Measurements from ENCODE around the gene ROS1. TPM values are rescaled to one million over a fixed set of nuclear protein-coding genes. Genes with fewer than 3 reads are reported as not detected.

Gene ROS1
- total and polyA plus RNA-seq, 10 of the 15 experiments (the other 5 are each of a cell fraction or from before 2014, with no cell fraction given): under 0.01 to 0.07 (median 0.03) TPM; not detected in 5

DNA sequence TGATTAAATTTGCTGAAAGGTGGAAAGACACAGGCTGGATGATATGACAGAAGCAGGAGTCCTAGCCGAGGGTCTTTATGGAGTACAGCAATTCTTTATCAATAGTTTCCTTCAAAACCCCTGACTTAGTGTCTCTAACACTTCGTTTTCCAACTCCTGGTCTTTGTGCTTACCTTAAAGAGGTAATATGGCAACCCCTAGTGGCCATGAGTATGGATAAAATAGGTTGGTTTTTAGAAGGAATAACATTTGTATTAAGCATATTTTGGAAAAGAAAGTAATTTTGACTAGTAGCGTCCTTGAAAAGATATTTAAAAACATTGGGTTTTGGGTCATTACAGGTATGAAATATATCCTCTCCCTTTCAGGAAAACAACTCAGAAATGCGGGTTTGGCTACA lies 108.5 kb downstream of the ROS1 start:
- ChIA-PET POLR2A (no interaction called here), RAD21 (ENCODE audit: unreplicated experiment) (no interaction called here), CTCF (interaction anchor here (1.8 kb wide), 1 partner anchor 342 kb away, joined by 4 read pairs; no protein-coding TSS in a partner anchor), SMC1A (ENCODE audit: uncharacterized antibody, unreplicated experiment) (no interaction called here)
- peak; percentile 58; the same call in 2 of the 3 replicates for ATAC-seq
- H3K27me3 ChIP-seq (replicated peaks in 1 of 2; ENCODE audit: control insufficient read depth in 2 of 2, insufficient read depth in 2 of 2, low read length in 1 of 2): no peaks in the 10 kb centered on the region
- no peak overlapping the region for H2AFZ ChIP-seq (ENCODE audit: control insufficient read depth, low read depth, low read length)
- H3K9me3 ChIP-seq (replicated peaks; ENCODE audit: control insufficient read depth, insufficient read depth, low read length): no peaks in the 10 kb centered on the region
- in situ Hi-C loops (cut with MboI) (loop anchor here (10.0 kb wide), 1 partner anchor 342 kb away; no protein-coding TSS in a partner anchor), intact Hi-C loops (cut with micrococcal nuclease; ENCODE audit: unreplicated experiment) (loop anchor here (2.0 kb wide), 1 partner anchor 344 kb away; no protein-coding TSS in a partner anchor)
- no peak for DNase-seq (ENCODE audit: low read depth, low spot score)
- 1% methylated on average over 4 of the region's 4 CpGs for WGBS (ENCODE audit: insufficient coverage, insufficient replicate concordance, low lambda C conversion rate, missing lambda C conversion rate)
- no peak overlapping the region for H3K4me2 ChIP-seq (ENCODE audit: control insufficient read depth, insufficient read depth)
- FAIRE-seq: no peak
- H3K4me3 ChIP-seq: no peak overlapping the region
- no peak overlapping the region for H3K9ac ChIP-seq (ENCODE audit: control insufficient read depth, insufficient read depth, low read length)
- H3K4me1 ChIP-seq (ENCODE audit: control insufficient read depth, insufficient read depth, low read length): no peaks in the 10 kb centered on the region
- no peaks in the 10 kb centered on the region for H3K36me3 ChIP-seq (ENCODE audit: control insufficient read depth in 2 of 2, insufficient read depth in 2 of 2, low read length in 1 of 2)
- H4K20me1 ChIP-seq (ENCODE audit: control insufficient read depth, insufficient read depth): no peaks in the 10 kb centered on the region
- no peak for TF ChIP-seq FOS (IDR thresholded peaks at IDR 0.05; ENCODE audit: borderline replicate concordance, extremely low read depth, insufficient read length)
- TF ChIP-seq RAD21 (IDR thresholded peaks at IDR 0.05; ENCODE audit: insufficient read depth, low read depth, low read length): peak; percentile 60
- TF ChIP-seq, protein P1, sequence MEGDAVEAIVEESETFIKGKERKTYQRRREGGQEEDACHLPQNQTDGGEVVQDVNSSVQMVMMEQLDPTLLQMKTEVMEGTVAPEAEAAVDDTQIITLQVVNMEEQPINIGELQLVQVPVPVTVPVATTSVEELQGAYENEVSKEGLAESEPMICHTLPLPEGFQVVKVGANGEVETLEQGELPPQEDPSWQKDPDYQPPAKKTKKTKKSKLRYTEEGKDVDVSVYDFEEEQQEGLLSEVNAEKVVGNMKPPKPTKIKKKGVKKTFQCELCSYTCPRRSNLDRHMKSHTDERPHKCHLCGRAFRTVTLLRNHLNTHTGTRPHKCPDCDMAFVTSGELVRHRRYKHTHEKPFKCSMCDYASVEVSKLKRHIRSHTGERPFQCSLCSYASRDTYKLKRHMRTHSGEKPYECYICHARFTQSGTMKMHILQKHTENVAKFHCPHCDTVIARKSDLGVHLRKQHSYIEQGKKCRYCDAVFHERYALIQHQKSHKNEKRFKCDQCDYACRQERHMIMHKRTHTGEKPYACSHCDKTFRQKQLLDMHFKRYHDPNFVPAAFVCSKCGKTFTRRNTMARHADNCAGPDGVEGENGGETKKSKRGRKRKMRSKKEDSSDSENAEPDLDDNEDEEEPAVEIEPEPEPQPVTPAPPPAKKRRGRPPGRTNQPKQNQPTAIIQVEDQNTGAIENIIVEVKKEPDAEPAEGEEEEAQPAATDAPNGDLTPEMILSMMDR (IDR thresholded peaks at IDR 0.05 in 2 of 3, conservative IDR thresholded peaks at IDR 0.05 in 1 of 3; ENCODE audit: control insufficient read depth in 2 of 3, extremely low read depth in 1 of 3, insufficient read depth in 1 of 3, low read depth in 3 of 3, low read length in 3 of 3): peak; percentile 25 to 40 (median 36); a peak in 2 of 6 replicates
- no TSS peak for BruUV-seq (replicated peaks)
- no peaks in the 10 kb centered on the region for H3K79me2 ChIP-seq (ENCODE audit: control insufficient read depth, insufficient read depth, low read length)
- no peak overlapping the region for H3K27ac ChIP-seq (ENCODE audit: control insufficient read depth, insufficient read depth)

DNA sequence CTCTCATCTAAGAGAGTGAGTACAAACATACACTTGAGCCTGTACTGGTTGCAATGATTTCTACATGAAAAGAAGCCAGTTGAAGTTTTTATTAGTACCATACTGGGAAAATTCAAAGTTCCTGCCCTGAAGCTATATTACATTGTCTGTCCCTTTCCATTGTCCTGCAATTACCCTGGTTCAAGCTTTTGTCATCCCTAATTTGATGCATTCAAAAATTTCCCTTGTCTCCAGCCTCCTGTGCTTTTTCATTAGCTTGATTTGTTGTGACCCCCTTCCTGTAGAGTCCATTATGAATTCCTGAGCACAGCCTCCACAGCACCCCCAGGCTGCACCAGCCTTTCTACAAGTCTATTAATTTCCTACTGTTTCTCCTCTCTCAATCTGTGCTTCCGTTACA lies 114.0 kb downstream of the ROS1 start:
- H3K4me2 ChIP-seq (ENCODE audit: control insufficient read depth, insufficient read depth): no peak overlapping the region
- no peaks in the 10 kb centered on the region for H3K9me3 ChIP-seq (replicated peaks; ENCODE audit: control insufficient read depth, insufficient read depth, low read length)
- H3K36me3 ChIP-seq (ENCODE audit: control insufficient read depth in 2 of 2, insufficient read depth in 2 of 2, low read length in 1 of 2): no peaks in the 10 kb centered on the region
- FAIRE-seq (no peak), DNase-seq (ENCODE audit: low read depth, low spot score) (no peak), ATAC-seq (no peak)
- ChIA-PET POLR2A (no interaction called here), SMC1A (ENCODE audit: uncharacterized antibody, unreplicated experiment) (interaction anchor here (0.9 kb wide), 1 partner anchor 10 kb away, joined by 3 read pairs; no protein-coding TSS in a partner anchor), RAD21 (ENCODE audit: unreplicated experiment) (no interaction called here), CTCF (no interaction called here)
- BruUV-seq (replicated peaks): no TSS peak
- no peaks in the 10 kb centered on the region for H3K4me1 ChIP-seq (ENCODE audit: control insufficient read depth, insufficient read depth, low read length)
- intact Hi-C loops (cut with micrococcal nuclease; ENCODE audit: unreplicated experiment) (no loop called here), in situ Hi-C loops (cut with MboI) (loop anchor here (10.0 kb wide), 1 partner anchor 337 kb away; no protein-coding TSS in a partner anchor)
- H4K20me1 ChIP-seq (ENCODE audit: control insufficient read depth, insufficient read depth): no peaks in the 10 kb centered on the region; the same call in 1 of the 2 replicates
- no peak overlapping the region for H3K9ac ChIP-seq (ENCODE audit: control insufficient read depth, insufficient read depth, low read length)
- no peak overlapping the region for H3K4me3 ChIP-seq
- no peak overlapping the region for H2AFZ ChIP-seq (ENCODE audit: control insufficient read depth, low read depth, low read length)
- H3K27me3 ChIP-seq (replicated peaks in 1 of 2; ENCODE audit: control insufficient read depth in 2 of 2, insufficient read depth in 2 of 2, low read length in 1 of 2): no peaks in the 10 kb centered on the region
- no peak overlapping the region for H3K27ac ChIP-seq (ENCODE audit: control insufficient read depth, insufficient read depth)
- 67% methylated on average over 1 of the region's 1 CpG for WGBS (ENCODE audit: insufficient coverage, insufficient replicate concordance, low lambda C conversion rate, missing lambda C conversion rate)
- no peaks in the 10 kb centered on the region for H3K79me2 ChIP-seq (ENCODE audit: control insufficient read depth, insufficient read depth, low read length)
- no peak for TF ChIP-seq ZNF24 (IDR thresholded peaks at IDR 0.05)
- TF ChIP-seq SPI1 (IDR thresholded peaks at IDR 0.05; ENCODE audit: borderline replicate concordance, insufficient read depth, low read depth, low read length): no peak
- TF ChIP-seq GATAD2B (conservative IDR thresholded peaks at IDR 0.05; ENCODE audit: low read depth): no peak
- TF ChIP-seq HCFC1 (IDR thresholded peaks at IDR 0.05; ENCODE audit: low read length): no peak
- TF ChIP-seq, protein P2, sequence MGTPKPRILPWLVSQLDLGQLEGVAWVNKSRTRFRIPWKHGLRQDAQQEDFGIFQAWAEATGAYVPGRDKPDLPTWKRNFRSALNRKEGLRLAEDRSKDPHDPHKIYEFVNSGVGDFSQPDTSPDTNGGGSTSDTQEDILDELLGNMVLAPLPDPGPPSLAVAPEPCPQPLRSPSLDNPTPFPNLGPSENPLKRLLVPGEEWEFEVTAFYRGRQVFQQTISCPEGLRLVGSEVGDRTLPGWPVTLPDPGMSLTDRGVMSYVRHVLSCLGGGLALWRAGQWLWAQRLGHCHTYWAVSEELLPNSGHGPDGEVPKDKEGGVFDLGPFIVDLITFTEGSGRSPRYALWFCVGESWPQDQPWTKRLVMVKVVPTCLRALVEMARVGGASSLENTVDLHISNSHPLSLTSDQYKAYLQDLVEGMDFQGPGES (IDR thresholded peaks at IDR 0.05): no peak
- TF ChIP-seq, protein P3, sequence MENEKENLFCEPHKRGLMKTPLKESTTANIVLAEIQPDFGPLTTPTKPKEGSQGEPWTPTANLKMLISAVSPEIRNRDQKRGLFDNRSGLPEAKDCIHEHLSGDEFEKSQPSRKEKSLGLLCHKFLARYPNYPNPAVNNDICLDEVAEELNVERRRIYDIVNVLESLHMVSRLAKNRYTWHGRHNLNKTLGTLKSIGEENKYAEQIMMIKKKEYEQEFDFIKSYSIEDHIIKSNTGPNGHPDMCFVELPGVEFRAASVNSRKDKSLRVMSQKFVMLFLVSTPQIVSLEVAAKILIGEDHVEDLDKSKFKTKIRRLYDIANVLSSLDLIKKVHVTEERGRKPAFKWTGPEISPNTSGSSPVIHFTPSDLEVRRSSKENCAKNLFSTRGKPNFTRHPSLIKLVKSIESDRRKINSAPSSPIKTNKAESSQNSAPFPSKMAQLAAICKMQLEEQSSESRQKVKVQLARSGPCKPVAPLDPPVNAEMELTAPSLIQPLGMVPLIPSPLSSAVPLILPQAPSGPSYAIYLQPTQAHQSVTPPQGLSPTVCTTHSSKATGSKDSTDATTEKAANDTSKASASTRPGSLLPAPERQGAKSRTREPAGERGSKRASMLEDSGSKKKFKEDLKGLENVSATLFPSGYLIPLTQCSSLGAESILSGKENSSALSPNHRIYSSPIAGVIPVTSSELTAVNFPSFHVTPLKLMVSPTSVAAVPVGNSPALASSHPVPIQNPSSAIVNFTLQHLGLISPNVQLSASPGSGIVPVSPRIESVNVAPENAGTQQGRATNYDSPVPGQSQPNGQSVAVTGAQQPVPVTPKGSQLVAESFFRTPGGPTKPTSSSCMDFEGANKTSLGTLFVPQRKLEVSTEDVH (IDR thresholded peaks at IDR 0.05; ENCODE audit: low read depth, partially characterized antibody): no peak
- no peak for TF ChIP-seq TAF1 (IDR thresholded peaks at IDR 0.05; ENCODE audit: borderline replicate concordance, low read depth, low read length)

Data from GM12878 (cell line).